HG03095 (cell line): Measurements from ENCODE around the gene SNAI3.

Experiments used
- ATAC-seq: cut with Tn5 transposase; IDR thresholded peaks from one replicate; pipeline ENCODE4 v1.9.1; 2021; ENCODE audit warnings: moderate library complexity; ENCODE audit not compliant: unreplicated experiment

SNAI3 gene

GRCh38 chr16:88721815-88722755 lies 35.8 kb upstream of the SNAI3 start:
- ATAC-seq: no peak

- ATAC-seq: no peak
Measured at GRCh38 chr16:88721236-88721635, 34.9 kb upstream of the SNAI3 start.

GRCh38 chr16:88720396-88720970 lies 34.2 kb upstream of the SNAI3 start:
- ATAC-seq: no peak

- no peak for ATAC-seq
Measured at GRCh38 chr16:88719933-88720296, 33.6 kb upstream of the SNAI3 start.

- no peak for ATAC-seq
Measured at GRCh38 chr16:88719267-88719932, 33.1 kb upstream of the SNAI3 start.

DNA sequence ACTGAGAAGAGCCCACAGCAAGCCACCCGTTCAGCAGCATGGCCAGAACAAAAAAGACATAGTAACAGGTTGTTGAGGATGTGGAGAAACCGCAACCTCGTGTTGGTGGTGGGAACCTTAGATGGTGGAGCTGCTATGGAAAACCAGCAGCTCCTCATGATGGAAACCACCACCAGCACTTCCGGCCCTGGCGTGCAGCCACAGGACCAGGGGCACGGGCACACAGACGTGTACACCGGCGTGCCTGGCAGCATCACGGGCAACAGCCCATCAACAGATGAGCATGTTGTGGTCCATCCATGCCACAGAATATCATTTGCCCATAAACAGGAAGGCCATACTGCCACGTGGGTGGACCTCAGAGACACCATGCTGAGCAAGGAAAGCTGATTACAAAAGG lies 31.9 kb upstream of the SNAI3 start:
- no peak for ATAC-seq

- no peak for ATAC-seq
Measured at GRCh38 chr16:88716601-88717001, 30.3 kb upstream of the SNAI3 start.

GRCh38 chr16:88716201-88716600 lies 29.9 kb upstream of the SNAI3 start:
- ATAC-seq: no peak

DNA sequence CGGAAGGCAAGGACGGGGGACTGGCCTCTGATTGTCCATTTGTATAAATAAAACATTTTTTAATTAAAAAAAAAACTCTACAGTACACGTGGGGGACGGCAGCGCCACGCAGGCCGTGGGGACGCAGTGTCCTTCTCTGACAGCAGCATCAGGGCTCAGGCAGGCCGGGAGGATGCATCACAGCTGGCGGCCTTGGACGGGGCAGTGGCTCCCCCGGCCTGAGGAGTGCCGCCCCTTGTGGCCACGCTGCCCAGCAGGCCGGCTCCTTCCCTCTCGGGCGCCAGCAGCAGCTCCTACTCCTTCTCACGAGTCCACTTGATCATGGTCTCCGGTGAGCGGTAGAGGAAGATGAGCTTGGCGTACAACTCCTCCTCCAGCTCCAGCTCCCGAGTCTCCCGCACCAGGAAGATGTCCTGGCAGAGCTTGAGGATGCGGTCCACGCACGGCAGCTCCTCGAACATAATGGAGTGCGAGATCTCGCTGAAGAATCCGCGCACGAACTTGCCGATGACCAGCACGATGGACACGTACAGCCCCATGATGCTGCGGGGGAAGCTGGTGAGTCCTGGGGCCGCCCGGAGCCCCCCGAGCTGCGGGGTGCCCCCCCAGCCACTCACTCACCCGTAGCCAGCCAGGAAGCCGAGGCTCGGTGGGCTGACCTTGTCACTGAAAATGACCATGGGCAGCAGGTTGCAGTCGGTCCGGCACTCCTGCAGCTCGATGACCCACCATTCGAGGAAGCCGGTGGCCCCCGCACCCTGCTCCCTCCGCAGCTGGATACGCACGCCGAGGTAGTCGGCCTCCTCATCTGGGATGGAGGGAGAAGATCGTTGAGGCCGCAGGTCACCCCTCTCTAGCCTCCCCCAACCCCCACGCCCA lies 29.2 kb upstream of the SNAI3 start:
- ATAC-seq: no peak

GRCh38 chr16:88714420-88715302 lies 28.4 kb upstream of the SNAI3 start:
- no peak for ATAC-seq

GRCh38 chr16:88713568-88714419 lies 27.5 kb upstream of the SNAI3 start:
- ATAC-seq: no peak

DNA sequence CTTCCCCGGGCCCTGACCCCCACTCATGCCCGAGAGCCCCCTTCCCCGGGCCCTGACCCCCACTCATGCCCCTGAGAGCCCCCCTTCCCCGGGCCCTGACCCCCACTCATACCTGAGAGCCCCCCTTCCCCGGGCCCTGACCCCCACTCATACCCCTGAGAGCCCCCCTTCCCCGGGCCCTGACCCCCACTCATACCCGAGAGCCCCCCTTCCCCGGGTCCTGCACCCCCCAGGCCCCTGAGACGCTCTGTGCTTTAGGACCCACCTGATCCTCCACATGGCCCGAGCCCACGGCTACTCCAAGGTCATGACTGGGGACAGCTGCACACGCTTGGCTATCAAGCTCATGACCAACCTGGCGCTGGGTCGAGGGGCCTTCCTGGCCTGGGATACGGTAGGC lies 26.7 kb upstream of the SNAI3 start:
- ATAC-seq: no peak

- no peak for ATAC-seq
Measured at GRCh38 chr16:88712362-88712979, 26.2 kb upstream of the SNAI3 start.

- no peak for ATAC-seq
Measured at GRCh38 chr16:88711750-88712340, 25.5 kb upstream of the SNAI3 start.

DNA sequence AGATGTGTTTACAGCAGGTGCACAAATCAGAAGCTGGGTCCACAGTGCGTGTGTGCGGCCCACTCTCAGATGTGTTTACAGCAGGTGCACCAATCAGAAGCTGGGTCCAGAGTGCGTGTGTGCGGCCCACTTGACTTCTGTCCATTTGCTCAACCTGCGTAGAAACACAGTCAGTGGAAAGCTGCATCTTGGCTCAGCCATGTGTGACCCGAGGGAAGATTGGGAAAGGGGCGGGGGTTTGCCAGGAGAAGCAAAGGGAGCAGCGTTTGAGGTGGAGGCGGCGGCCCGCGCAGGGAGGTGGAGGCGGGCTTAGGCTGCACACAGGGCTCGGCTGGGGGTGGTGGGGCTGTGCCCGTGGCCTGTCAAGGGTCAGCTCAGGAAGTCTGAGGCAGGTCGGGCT lies 24.2 kb upstream of the SNAI3 start:
- no peak for ATAC-seq

DNA sequence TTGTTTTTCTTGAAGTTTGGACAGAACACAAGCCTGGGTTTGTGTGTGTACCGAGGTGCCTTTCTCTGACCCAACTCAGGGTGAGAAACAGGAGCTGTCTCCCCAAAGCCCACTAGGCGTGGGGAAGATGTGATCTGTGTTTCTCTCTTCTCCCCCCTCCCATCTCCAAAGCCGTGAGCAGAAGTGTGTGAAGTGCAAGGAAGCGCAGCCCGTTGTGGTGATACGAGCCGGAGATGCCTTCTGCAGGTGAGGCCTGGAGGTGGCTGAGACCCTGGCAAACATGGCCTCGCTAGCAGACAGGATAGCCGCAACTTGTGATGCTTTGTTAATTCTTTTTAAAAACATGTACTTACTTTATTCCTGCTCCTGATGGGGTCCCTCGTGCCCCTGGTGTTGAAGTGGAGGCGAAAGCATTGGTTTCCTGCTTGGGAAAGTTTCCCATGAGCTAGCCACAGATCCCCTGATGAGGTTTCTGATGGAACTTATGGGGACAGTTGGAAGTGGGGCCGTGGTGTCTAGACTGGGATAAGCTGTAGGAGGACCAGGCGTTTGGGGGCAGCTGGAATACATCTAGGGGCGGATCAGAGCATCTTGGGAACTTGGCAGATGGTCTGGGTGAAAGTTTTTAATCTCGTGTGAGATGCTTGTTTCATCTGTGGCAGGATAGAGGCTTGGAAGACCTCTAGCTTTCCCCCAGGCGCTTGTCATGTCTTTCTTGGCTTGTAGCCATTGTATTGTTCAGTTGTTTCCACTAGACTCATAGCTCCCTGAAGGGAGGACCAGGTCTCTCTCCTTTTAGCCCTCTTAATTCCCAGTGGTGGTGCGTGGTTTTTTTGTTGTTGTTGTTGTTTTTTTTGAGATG lies 20.9 kb upstream of the SNAI3 start:
- ATAC-seq: no peak

DNA sequence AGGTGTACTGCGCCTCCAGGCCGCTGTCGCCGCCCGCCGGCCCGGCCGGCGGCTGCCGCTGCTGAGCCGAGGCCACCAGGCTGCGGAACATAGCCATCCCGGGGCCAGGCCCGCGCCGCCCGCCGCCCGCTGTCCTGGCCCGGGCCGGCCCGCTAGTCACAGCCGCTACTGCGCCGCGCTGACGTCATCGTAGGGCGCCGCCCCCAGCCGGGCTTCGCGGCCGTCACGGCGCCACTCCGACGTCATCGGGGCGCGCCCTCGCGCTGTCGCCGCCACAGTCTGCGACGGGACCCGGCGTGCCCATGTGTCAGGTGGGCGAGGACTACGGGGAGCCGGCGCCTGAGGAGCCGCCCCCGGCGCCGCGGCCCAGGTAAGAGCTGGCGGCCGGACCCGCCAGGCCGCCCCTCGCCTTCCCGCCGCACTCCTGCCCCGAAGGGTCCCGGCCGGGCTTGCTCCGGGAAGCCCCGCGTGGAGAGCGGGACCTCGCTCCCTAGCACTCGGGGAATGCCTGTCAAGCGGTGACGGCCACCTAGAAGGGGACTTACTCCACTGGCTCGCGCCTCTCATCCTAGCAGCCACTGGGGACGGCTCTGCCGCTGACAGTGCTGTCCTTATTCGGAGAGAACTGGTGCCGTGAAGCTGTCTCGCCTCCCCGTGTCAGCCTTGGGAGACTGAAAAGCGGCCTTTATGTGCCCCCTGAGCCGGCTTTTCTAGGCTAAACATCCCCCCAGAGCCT lies 20.1 kb upstream of the SNAI3 start, which contains the start of the genes CTU2 and RNF166:
TSS of gene CTU2 (plus strand) at position 275 of the 736 bp plus-strand sequence. CDS start at position 303, 28 bp downstream.
TSS of gene RNF166 (minus strand) at position 180 of the 736 bp plus-strand sequence. CDS start at position 97, 83 bp downstream.
- ATAC-seq: peak; percentile 51
